ACC112 (cell line): ENCODE measurements around the gene GTF3C2.

Source experiments
- H2AFZ ChIP-seq: fragments of 200-600 bp; sonication (generic); one replicate; pipeline ENCODE4 v1.6.0; 2017; ENCODE audit warnings: antibody characterized with exemption, low read length; ENCODE audit not compliant: unreplicated experiment
- H3K27ac ChIP-seq: fragments of 200-600 bp; sonication (generic); 2 replicates; pipeline ENCODE4 v1.5.1; 2014; ENCODE audit warnings: low read depth, mild to moderate bottlenecking, antibody characterized with exemption, low read length, moderate library complexity
- H3K27me3 ChIP-seq: fragments of 200-600 bp; sonication (generic); 2 replicates; pipeline ENCODE4 v1.6.1; 2014; ENCODE audit warnings: mild to moderate bottlenecking, antibody characterized with exemption, low read length, moderate library complexity, mixed read lengths; ENCODE audit not compliant: insufficient read depth
- H3K36me3 ChIP-seq: fragments of 200-600 bp; sonication (generic); 2 replicates; pipeline ENCODE4 v1.6.1; 2016; ENCODE audit warnings: mild to moderate bottlenecking, antibody characterized with exemption, low read length, moderate library complexity, mixed read lengths; ENCODE audit not compliant: insufficient read depth
- H3K4me1 ChIP-seq: fragments of 200-600 bp; sonication (generic); one replicate; pipeline ENCODE4 v1.6.1; 2016; ENCODE audit warnings: low read length, mixed read lengths; ENCODE audit not compliant: insufficient read depth, unreplicated experiment, control insufficient read depth
- H3K4me3 ChIP-seq: fragments of 200-600 bp; sonication (generic); 2 replicates; pipeline ENCODE4 v1.5.1; 2014; ENCODE audit warnings: mild to moderate bottlenecking, low read depth, low read length
- H3K79me2 ChIP-seq: fragments of 200-600 bp; sonication (generic); one replicate; pipeline ENCODE4 v1.6.0; 2016; ENCODE audit warnings: low read length; ENCODE audit not compliant: control insufficient read depth, unreplicated experiment, insufficient read depth

GTF3C2 gene

DNA sequence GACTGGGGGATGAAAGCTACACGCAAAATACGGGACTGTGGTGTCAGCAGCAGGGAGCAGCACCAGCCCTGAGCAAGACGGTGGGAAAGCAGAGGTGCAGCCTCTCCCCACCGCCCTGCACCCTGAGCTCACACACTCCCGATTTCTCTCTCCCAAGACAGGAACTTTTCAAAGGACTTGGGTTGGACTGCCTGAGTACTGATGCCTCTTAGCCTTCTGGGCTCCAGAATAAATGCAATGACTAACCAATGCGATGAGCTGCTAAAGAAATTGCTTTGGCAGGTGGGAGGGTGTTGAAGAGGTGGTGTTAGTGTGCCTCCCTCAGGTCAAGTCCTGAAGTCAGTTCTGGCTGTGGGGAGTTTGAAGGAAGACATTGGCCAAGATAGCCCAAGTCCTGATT, 64.7 kb downstream of the GTF3C2 start:
- H2AFZ ChIP-seq, result no peak overlapping the region
- no peak overlapping the region for H3K27ac ChIP-seq
- H3K27me3 ChIP-seq, result no peaks in the 10 kb centered on the region
- no peaks in the 10 kb centered on the region for H3K36me3 ChIP-seq
- H3K4me3 ChIP-seq, result no peak overlapping the region
- H3K79me2 ChIP-seq, result no peaks in the 10 kb centered on the region
- peaks cover 20% of the 10 kb centered on the region for H3K4me1 ChIP-seq

- H3K27ac ChIP-seq, result no peak overlapping the region
- H3K27me3 ChIP-seq, result peaks cover under 1% of the 10 kb centered on the region; the same call in 1 of the 2 replicates
- no peak overlapping the region for H3K4me3 ChIP-seq
- H2AFZ ChIP-seq, result no peak overlapping the region
- H3K79me2 ChIP-seq, result no peaks in the 10 kb centered on the region
- H3K36me3 ChIP-seq, result no peaks in the 10 kb centered on the region
- peaks cover 20% of the 10 kb centered on the region for H3K4me1 ChIP-seq
These were observed 66.0 kb downstream of the GTF3C2 start for GRCh38 chr2:27290549-27290948.

- Histone ChIP-seq H2AFZ (no peak overlapping the region), H3K27me3 (peaks cover 4% of the 10 kb centered on the region; the same call in 1 of the 2 replicates), H3K36me3 (no peaks in the 10 kb centered on the region), H3K4me1 (peaks cover 12% of the 10 kb centered on the region), H3K79me2 (no peaks in the 10 kb centered on the region), H3K4me3 (no peak overlapping the region), H3K27ac (no peak overlapping the region)
These were observed 68.0 kb downstream of the GTF3C2 start for GRCh38 chr2:27288610-27289009.

DNA sequence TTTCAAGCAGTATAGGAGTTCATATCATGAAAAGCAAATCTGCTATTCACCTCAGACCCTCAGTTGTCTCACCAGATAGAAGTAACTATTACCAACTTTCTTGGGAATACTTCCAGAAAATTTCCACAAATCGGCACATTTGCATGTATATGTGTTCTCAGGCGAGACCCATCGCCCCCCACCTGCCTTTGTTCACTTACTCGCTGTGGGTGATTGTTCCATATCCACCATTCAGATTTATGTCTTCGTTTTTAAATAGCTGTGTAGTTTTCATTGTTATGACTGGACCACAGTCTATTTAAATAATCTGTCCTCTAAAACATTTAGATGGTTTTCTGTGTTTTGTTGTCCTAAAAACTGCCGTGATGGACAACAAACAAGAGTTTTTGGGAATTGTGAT, 71.1 kb downstream of the GTF3C2 start:
- no peak overlapping the region for H3K4me3 ChIP-seq
- H2AFZ ChIP-seq, result no peak overlapping the region
- peaks cover 27% of the 10 kb centered on the region for H3K4me1 ChIP-seq
- no peak overlapping the region for H3K27ac ChIP-seq
- H3K27me3 ChIP-seq, result peaks cover 4% of the 10 kb centered on the region; the same call in 1 of the 2 replicates
- no peaks in the 10 kb centered on the region for H3K79me2 ChIP-seq
- H3K36me3 ChIP-seq, result no peaks in the 10 kb centered on the region

GRCh38 chr2:27284996-27285395, 71.6 kb downstream of the GTF3C2 start:
- Histone ChIP-seq H3K36me3 (no peaks in the 10 kb centered on the region), H2AFZ (no peak overlapping the region), H3K27ac (no peak overlapping the region), H3K27me3 (peaks cover 4% of the 10 kb centered on the region; the same call in 1 of the 2 replicates), H3K4me1 (peaks cover 32% of the 10 kb centered on the region), H3K79me2 (no peaks in the 10 kb centered on the region), H3K4me3 (no peak overlapping the region)

DNA sequence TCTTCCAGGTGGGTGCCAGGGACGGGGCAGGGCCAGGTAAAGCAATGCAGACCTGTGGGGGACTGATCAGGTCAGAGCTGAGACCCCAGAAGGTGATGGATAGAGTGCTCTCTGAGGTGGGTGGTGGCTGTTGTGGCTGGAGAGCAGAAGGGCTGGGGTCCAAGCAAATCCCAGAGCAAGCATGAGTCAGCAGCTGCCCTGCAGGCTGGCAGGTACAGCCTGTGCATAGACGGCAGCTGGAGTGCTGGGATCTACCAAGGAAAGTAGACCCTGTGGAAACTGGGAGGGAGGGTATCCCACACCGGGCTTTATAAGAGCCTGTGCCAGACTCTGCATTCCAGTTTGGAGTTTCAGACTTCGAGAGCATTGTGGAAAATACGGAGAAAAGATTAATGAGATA, 73.7 kb downstream of the GTF3C2 start:
- peaks cover 32% of the 10 kb centered on the region for H3K4me1 ChIP-seq
- H2AFZ ChIP-seq, result no peak overlapping the region
- H3K79me2 ChIP-seq, result no peaks in the 10 kb centered on the region
- H3K4me3 ChIP-seq, result no peak overlapping the region
- H3K27ac ChIP-seq, result no peak overlapping the region
- H3K27me3 ChIP-seq, result peaks cover 8% of the 10 kb centered on the region
- H3K36me3 ChIP-seq, result no peaks in the 10 kb centered on the region

- Histone ChIP-seq H3K4me3 (no peak within 1 kb of the TSS), H3K4me1 (peaks cover 32% of the 10 kb centered on the region), H2AFZ (no peak within 1 kb of the TSS), H3K79me2 (no peaks in the 10 kb centered on the region), H3K27ac (no peak within 1 kb of the TSS), H3K36me3 (no peaks in the 10 kb centered on the region), H3K27me3 (peaks cover 13% of the 10 kb centered on the region)
These were observed 74.6 kb downstream of the GTF3C2 start, which contains the start of gene TRIM54 for GRCh38 chr2:27281855-27282559. TRIM54 (plus strand) TSS chr2:27282429; CDS start chr2:27282732, 303 bp downstream.

DNA sequence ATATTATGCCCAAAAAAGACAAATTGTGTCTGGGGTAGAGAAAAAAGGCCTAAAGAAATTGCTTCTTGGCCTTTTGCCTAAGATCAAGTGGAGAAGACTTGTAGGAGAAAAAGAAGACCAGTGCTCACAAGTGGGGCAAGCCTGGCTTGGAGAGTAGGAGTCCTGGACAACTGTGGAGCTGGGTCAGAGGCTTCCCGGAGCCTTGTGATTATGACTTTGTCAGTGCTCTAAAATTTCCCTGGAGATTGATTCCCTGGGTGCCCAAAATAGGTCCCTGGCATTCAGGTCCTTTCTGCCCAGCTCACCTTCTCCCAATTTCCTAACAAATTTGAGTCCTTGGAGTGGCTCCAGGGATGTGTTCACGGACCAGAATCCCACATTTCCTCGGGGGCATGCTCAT, 75.1 kb downstream of the GTF3C2 start:
- Histone ChIP-seq H3K4me1 (peaks cover 32% of the 10 kb centered on the region), H3K27me3 (peaks cover 13% of the 10 kb centered on the region), H3K79me2 (no peaks in the 10 kb centered on the region), H3K27ac (no peak overlapping the region), H3K4me3 (no peak overlapping the region), H2AFZ (no peak overlapping the region), H3K36me3 (no peaks in the 10 kb centered on the region)

- Histone ChIP-seq H3K27ac (no peak overlapping the region), H3K4me3 (no peak overlapping the region), H3K79me2 (no peaks in the 10 kb centered on the region), H3K4me1 (peaks cover 32% of the 10 kb centered on the region), H3K36me3 (no peaks in the 10 kb centered on the region), H3K27me3 (peaks cover 13% of the 10 kb centered on the region), H2AFZ (no peak overlapping the region)
These were observed 75.7 kb downstream of the GTF3C2 start for GRCh38 chr2:27280826-27281225.

DNA sequence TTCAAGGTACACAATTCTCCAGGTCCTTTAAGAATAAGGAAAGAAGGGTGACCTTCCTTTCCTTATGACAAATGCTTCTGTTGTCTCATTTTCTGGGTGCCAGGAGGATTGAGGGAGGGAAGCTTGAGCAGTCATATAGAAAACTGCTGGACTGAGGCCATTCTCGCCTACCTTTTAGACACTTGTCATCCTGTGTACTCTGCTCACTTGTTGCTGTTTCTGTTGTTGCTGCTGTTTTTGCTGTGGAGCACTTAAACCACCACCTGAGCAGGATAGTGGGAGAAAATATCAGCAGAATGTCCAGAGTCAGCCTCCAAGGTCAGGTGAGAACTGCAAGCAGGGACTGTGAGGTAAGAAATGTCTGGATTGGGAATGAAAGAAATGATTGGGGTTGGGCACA, 78.6 kb downstream of the GTF3C2 start:
- no peak overlapping the region for H2AFZ ChIP-seq
- peaks cover 11% of the 10 kb centered on the region for H3K27me3 ChIP-seq
- no peaks in the 10 kb centered on the region for H3K79me2 ChIP-seq
- H3K27ac ChIP-seq, result no peak overlapping the region
- no peak overlapping the region for H3K4me3 ChIP-seq
- no peaks in the 10 kb centered on the region for H3K36me3 ChIP-seq
- peaks cover 30% of the 10 kb centered on the region for H3K4me1 ChIP-seq
